Activated naive CD4-positive, alpha-beta T cell treated with anti-CD3 and anti-CD28 coated beads for 36 hours (primary cell): ENCODE results near the gene DHX40. TPM values are rescaled to one million over a fixed set of nuclear protein-coding genes. Genes with fewer than 3 reads are reported as not detected.
"Not testable (repeated sequence)": the region's sequence is repeated elsewhere in the genome, so short reads cannot be mapped to it uniquely, and the experiment has no call there.

Source experiments
- CTCF ChIA-PET: fragments of 350-600 bp; sonication (Branson Sonifier 250); formaldehyde crosslinking; loops from one replicate; lab custom pipeline; 2021; ENCODE audit warnings: antibody characterized with exemption; lab: Charles Lee
- DNase-seq: peaks from one replicate; pipeline ENCODE4 v3.0.0-alpha.2; 2020
- H3K27ac Mint-ChIP-seq: one replicate; pipeline ENCODE4 v1.8.0; 2021; ENCODE audit warnings: mild to moderate bottlenecking, mixed read lengths
- H3K27me3 Mint-ChIP-seq: one replicate; pipeline ENCODE4 v1.8.0; 2021; ENCODE audit warnings: low read depth, mixed read lengths
- H3K36me3 Mint-ChIP-seq: one replicate; pipeline ENCODE4 v1.8.0; 2021; ENCODE audit warnings: low read depth, mixed read lengths
- H3K4me1 Mint-ChIP-seq: one replicate; pipeline ENCODE4 v1.8.0; 2021; ENCODE audit warnings: low read depth, mixed read lengths
- H3K4me3 Mint-ChIP-seq: one replicate; pipeline ENCODE4 v1.8.0; 2021; ENCODE audit warnings: mild to moderate bottlenecking, moderate library complexity, mixed read lengths
- H3K9me3 Mint-ChIP-seq: one replicate; pipeline ENCODE4 v1.8.0; 2021; ENCODE audit warnings: mixed read lengths
- intact Hi-C: fragments of 100-400 bp; cut with micrococcal nuclease; formaldehyde crosslinking; loops from one replicate; pipeline ENCODE4 v1.15.1; 2023
- total RNA-seq, 2 experiments: library from RNA; stranded (reverse); gene quantifications; one replicate each; pipeline ENCODE4 v1.2.3, GENCODE V29; 2021

The DHX40 gene
- total RNA-seq, 2 experiments from 2014 or later: 14.2 to 15.3 TPM

GRCh38 chr17:59656624-59657023 lies 91.2 kb downstream of the DHX40 start:
- DNase-seq, H3K9me3 Mint-ChIP-seq, H3K4me1 Mint-ChIP-seq, H3K27ac Mint-ChIP-seq, H3K27me3 Mint-ChIP-seq, intact Hi-C loops, H3K4me3 Mint-ChIP-seq: not testable (repeated sequence)
- peaks cover 31% of the 10 kb centered on the region for H3K36me3 Mint-ChIP-seq
- CTCF ChIA-PET: interaction anchor here (0.6 kb wide), 1 partner anchor 72 kb away, joined by 3 read pairs; no protein-coding TSS in a partner anchor

Other genes starting within 250 kb of the DHX40 start
- 1 to 10 TPM; 4.3 to 4.4 TPM for gene YPEL2, start 234.0 kb upstream of the DHX40 start, total RNA-seq
- 100 to 1,000 TPM; 127 to 134 TPM for gene CLTC, start 54.3 kb downstream of the DHX40 start, total RNA-seq
- gene PTRH2, start 141.8 kb downstream of the DHX40 start, total RNA-seq: 10 to 100 TPM; 19.7 to 24.4 TPM
- gene VMP1, start 142.0 kb downstream of the DHX40 start, total RNA-seq: 100 to 1,000 TPM; 423 to 438 TPM